Stomach (tissue), 9 donors: ENCODE data around the gene KIFAP3. TPM values are rescaled to one million over a fixed set of nuclear protein-coding genes. Genes with fewer than 3 reads are reported as not detected.
A peak's percentile ranks its signal among the peaks of the same experiment; 100 is the strongest.

Experiments
- DNase-seq, 2 donors: peaks; one replicate each; pipeline versions ENCODE4 v3.0.0 to v3.0.0-alpha.2; 2013 to 2019
- H3K27ac ChIP-seq, 5 donors: fragments of 200-600 bp in 4 of 5; sonication (generic) in 4 of 5; one replicate each; pipeline ENCODE4 v1.5.1; 2013 to 2019; ENCODE audit warnings: mild to moderate bottlenecking in 1 of 5, moderate library complexity in 1 of 5
- H3K27me3 ChIP-seq, 3 donors: fragments of 200-600 bp; sonication (generic); one replicate each; pipeline ENCODE4 v1.5.1; 2017 to 2019; ENCODE audit warnings: mixed run types in 1 of 3
- H3K36me3 ChIP-seq, 4 donors: fragments of 200-600 bp; sonication (generic); 1 replicate in 3 of 4; 2 replicates in 1 of 4; pipeline ENCODE4 v1.5.1; 2016 to 2019
- H3K4me1 ChIP-seq, 4 donors: fragments of 200-600 bp; sonication (generic); one replicate each; pipeline ENCODE4 v1.5.1; 2016 to 2019
- H3K4me3 ChIP-seq, 4 donors: fragments of 200-600 bp; sonication (generic) in 3 of 4; one replicate each; pipeline ENCODE4 v1.5.1; 2016 to 2019; ENCODE audit warnings: mild to moderate bottlenecking in 1 of 4
- H3K9me3 ChIP-seq, 4 donors: fragments of 200-600 bp; sonication (generic); one replicate each; pipeline ENCODE4 v1.5.1; 2016 to 2019
- EP300 ChIP-seq: sonication (generic); formaldehyde crosslinking; IDR thresholded peaks from one replicate; pipeline ENCODE4 v1.6.1; 2017; ENCODE audit warnings: antibody characterized with exemption
- POLR2A ChIP-seq, 4 donors: fragments of 450-650 bp; IDR thresholded peaks; one replicate each; pipeline ENCODE4 v1.6.1; 2016; ENCODE audit warnings: antibody characterized with exemption in 4 of 4, control low read depth in 2 of 4, mild to moderate bottlenecking in 1 of 4, moderate library complexity in 1 of 4
- POLR2AphosphoS5 ChIP-seq, 3 donors: sonication (generic); formaldehyde crosslinking; IDR thresholded peaks; one replicate each; pipeline ENCODE4 v1.6.1; 2016; ENCODE audit warnings: antibody characterized with exemption in 3 of 3
- WGBS, 5 donors: extraction: QIAGEN DNeasy Blood & Tissue Kit in 3 of 5; methylation state at CpG; one replicate each; pipeline versions ENCODE4 v1.1.5 to v1.1.7; 2013 to 2018; 5-methylcytosine and 5-hydroxymethylcytosine counted together
- intact Hi-C: fragments of 100-400 bp; cut with DNase I; formaldehyde crosslinking; loops from one replicate; pipeline ENCODE4 v1.15.1; 2023; ENCODE audit warnings: low total_unique reads
- polyA plus RNA-seq, 3 donors: library from polyadenylated mRNA; stranded (reverse); fragments of 200-250 nt; gene quantifications; one replicate each; pipeline ENCODE4 v1.2.3, GENCODE V29; 2013
- total RNA-seq, 5 donors: library from RNA; depleted of rRNA; stranded (reverse); fragments of >200 nt; gene quantifications; one replicate each; pipeline versions ENCODE4 v1.1.0 to v1.2.3, GENCODE V29; 2014 to 2016
- TF ChIP-seq, protein P1 (sequence below), 7 experiments: fragments of 450-650 bp in 4 of 7; fragments of 200-600 bp in 3 of 7; sonication (generic) in 3 of 7; IDR thresholded peaks; one replicate each; pipeline ENCODE4 v1.5.1; 2016 to 2019; ENCODE audit warnings: antibody characterized with exemption in 7 of 7, control low read depth in 2 of 7, mild to moderate bottlenecking in 1 of 7
- donor health status: healthy with polysubstance abuse.
- donor health status: Bipolar disorder and iron deficiency.
- donor health status: healthy.

The KIFAP3 gene
- total and polyA plus RNA-seq, 8 donors: 6.3 to 40.9 (median 11.1) TPM

DNA sequence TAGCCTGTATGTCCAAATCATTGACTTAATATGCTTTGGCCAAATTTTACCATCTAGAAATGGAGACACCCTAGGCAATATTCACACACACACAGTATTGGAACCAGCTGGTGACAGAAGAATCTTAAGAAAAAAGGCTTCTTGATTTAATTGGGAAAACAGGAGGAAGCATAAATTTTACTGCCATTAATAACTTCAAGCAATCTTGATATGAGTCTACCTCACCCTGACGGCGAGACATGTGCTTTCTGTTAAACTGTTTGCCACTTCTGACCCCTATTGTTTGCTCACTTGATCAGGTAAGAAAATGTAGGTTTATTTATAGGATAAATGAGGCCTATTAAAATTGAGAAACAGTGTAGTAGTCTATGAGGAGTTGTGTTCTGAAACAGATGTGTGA is 73.2 kb downstream of the KIFAP3 start:
- WGBS, 5 donors: 42 to 64% (median 52%) methylated on average over 2 of the region's 2 CpGs
- H3K27ac ChIP-seq: no peak overlapping the region
- intact Hi-C loops: no loop called here
- H3K4me3 ChIP-seq: no peak overlapping the region
- TF ChIP-seq EP300 (no peak), POLR2AphosphoS5 (IDR thresholded peaks at IDR 0.05) (no peak), POLR2A (IDR thresholded peaks at IDR 0.05) (no peak)
- TF ChIP-seq, protein P1, sequence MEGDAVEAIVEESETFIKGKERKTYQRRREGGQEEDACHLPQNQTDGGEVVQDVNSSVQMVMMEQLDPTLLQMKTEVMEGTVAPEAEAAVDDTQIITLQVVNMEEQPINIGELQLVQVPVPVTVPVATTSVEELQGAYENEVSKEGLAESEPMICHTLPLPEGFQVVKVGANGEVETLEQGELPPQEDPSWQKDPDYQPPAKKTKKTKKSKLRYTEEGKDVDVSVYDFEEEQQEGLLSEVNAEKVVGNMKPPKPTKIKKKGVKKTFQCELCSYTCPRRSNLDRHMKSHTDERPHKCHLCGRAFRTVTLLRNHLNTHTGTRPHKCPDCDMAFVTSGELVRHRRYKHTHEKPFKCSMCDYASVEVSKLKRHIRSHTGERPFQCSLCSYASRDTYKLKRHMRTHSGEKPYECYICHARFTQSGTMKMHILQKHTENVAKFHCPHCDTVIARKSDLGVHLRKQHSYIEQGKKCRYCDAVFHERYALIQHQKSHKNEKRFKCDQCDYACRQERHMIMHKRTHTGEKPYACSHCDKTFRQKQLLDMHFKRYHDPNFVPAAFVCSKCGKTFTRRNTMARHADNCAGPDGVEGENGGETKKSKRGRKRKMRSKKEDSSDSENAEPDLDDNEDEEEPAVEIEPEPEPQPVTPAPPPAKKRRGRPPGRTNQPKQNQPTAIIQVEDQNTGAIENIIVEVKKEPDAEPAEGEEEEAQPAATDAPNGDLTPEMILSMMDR (IDR thresholded peaks at IDR 0.05): no peak
- H3K36me3 ChIP-seq: peaks cover 0 to 9% (median 0%) of the 10 kb centered on the region in 4 donors
- H3K4me1 ChIP-seq: peaks cover 0 to 9% (median 0%) of the 10 kb centered on the region in 4 donors
- H3K9me3 ChIP-seq: no peaks in the 10 kb centered on the region
- H3K27me3 ChIP-seq: no peaks in the 10 kb centered on the region
- DNase-seq: peak in 1 of 2 donors; percentile 6

DNA sequence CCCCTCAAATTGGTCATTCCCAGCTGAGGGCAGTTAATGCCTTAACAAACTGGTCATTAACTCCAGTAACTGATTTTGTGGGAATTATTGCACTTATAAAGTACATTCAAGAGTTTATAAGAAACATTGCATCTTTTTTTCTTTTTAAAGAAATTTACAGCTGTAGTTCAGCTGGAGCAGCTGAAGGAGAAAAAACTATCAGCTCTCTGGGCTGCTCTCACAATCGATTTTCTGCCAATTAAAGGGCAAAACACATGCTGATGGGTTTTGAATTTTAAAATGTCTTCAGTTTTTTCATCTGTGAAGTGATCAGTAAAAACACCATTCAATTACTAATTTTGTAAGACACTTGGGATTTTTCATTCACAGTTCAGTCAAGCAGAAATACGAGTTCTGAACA is 74.7 kb downstream of the KIFAP3 start:
- no peak overlapping the region for H3K27ac ChIP-seq
- peak in 1 of 2 donors; percentile 2 for DNase-seq
- WGBS, 5 donors: 67 to 80% (median 77%) methylated on average over 2 of the region's 2 CpGs
- no peak for TF ChIP-seq POLR2AphosphoS5 (IDR thresholded peaks at IDR 0.05)
- TF ChIP-seq POLR2A (IDR thresholded peaks at IDR 0.05): no peak
- no peak for TF ChIP-seq EP300
- TF ChIP-seq, protein P1 (IDR thresholded peaks at IDR 0.05): no peak
- H3K4me1 ChIP-seq: peaks cover 0 to 9% (median 0%) of the 10 kb centered on the region in 4 donors
- intact Hi-C loops: no loop called here
- H3K27me3 ChIP-seq: no peaks in the 10 kb centered on the region
- H3K4me3 ChIP-seq: no peak overlapping the region
- no peaks in the 10 kb centered on the region for H3K9me3 ChIP-seq
- H3K36me3 ChIP-seq: peaks cover 0 to 9% (median 0%) of the 10 kb centered on the region in 4 donors

DNA sequence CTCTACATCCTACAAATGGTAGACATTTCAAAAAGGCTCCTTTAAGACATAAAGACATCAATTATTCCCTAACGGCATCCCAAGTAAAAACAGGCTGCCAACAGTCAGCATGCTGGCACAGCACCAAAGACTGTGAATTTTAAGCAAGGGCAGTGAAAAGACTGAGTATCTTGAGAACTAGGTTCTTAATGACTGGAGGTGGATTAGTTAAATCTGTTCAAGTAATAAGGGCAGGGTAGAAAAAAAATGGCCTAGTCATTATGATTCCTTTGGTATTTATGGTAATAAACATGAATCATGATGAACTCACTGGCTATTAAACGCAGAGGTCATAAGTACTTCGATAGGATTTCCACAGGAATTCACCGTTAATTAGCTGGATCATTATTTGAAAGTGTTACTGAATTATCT is 75.2 kb downstream of the KIFAP3 start:
- H3K4me3 ChIP-seq: no peak overlapping the region
- H3K27me3 ChIP-seq: no peaks in the 10 kb centered on the region
- peak in 1 of 2 donors; percentile 18 for DNase-seq
- H3K4me1 ChIP-seq: peaks cover 0 to 9% (median 0%) of the 10 kb centered on the region in 4 donors
- peaks cover 0 to 9% (median 0%) of the 10 kb centered on the region in 4 donors for H3K36me3 ChIP-seq
- intact Hi-C loops: no loop called here
- 46 to 71% (median 55%) methylated on average over 4 of the region's 4 CpGs for WGBS, 5 donors
- no peaks in the 10 kb centered on the region for H3K9me3 ChIP-seq
- no peak overlapping the region for H3K27ac ChIP-seq
- TF ChIP-seq POLR2A (IDR thresholded peaks at IDR 0.05) (no peak), EP300 (no peak), POLR2AphosphoS5 (IDR thresholded peaks at IDR 0.05) (no peak)
- TF ChIP-seq, protein P1 (IDR thresholded peaks at IDR 0.05): no peak

DNA sequence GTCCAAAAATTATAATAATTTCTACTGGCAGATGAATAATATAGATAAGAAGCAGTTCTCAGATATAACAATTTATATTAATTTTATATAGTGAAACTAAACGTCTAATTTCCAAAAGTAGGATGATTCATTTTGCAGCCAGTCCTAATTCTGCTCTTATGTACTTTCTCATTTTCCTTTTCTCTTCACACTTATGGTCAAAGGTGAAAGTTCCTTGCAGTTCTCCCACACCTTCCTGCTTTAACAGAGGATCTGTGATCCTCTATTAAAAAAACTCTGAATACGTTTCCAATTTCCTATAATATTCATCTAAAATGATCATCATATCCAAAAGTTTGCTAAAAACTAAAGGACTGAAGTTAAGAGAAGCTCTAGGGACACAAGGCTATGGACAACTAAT is 78.5 kb downstream of the KIFAP3 start:
- Histone ChIP-seq H3K9me3 (no peaks in the 10 kb centered on the region), H3K27me3 (no peaks in the 10 kb centered on the region), H3K36me3 (peaks cover 0 to 13% (median 3%) of the 10 kb centered on the region in 4 donors), H3K4me3 (no peak overlapping the region), H3K27ac (no peak overlapping the region), H3K4me1 (peaks cover 0 to 9% (median 0%) of the 10 kb centered on the region in 4 donors)
- DNase-seq: no peak
- 70 to 76% (median 73%) methylated on average over 2 of the region's 2 CpGs for WGBS, 5 donors
- intact Hi-C loops: no loop called here
- TF ChIP-seq EP300 (no peak), POLR2A (IDR thresholded peaks at IDR 0.05) (no peak), POLR2AphosphoS5 (IDR thresholded peaks at IDR 0.05) (no peak)
- TF ChIP-seq, protein P1 (IDR thresholded peaks at IDR 0.05): no peak
